K562 (cell line): ENCODE measurements around the gene NSRP1. TPM values are rescaled to one million over a fixed set of nuclear protein-coding genes. Genes with fewer than 3 reads are reported as not detected.
A peak's percentile ranks its signal among the peaks of the same experiment; 100 is the strongest.

Experiments used
- CEBPB ChIP-seq: fragments of 450-650 bp; IDR thresholded peaks from 2 replicates; pipeline ENCODE4 v1.6.1; 2016; ENCODE audit warnings: missing genetic modification characterization, missing compliant biosample characterization
- CREB1 ChIP-seq, 2 experiments: sonication (generic) in 1 of 2; formaldehyde crosslinking in 1 of 2; IDR thresholded peaks; 2 replicates each; pipeline versions ENCODE4 v1.6.1 to v1.8.0; 2012 to 2022; ENCODE audit warnings: inconsistent platforms in 1 of 2, mild to moderate bottlenecking in 1 of 2, missing genetic modification reagents in 1 of 2, moderate library complexity in 1 of 2
- CTBP1 ChIP-seq: fragments of 450-650 bp; IDR thresholded peaks from 2 replicates; pipeline ENCODE4 v1.6.1; 2016; ENCODE audit warnings: borderline replicate concordance
- EGR1 ChIP-seq: fragments of 450-650 bp; conservative IDR thresholded peaks from 2 replicates; pipeline ENCODE4 v1.6.1; 2017; ENCODE audit warnings: mild to moderate bottlenecking
- FOXM1 ChIP-seq, 2 experiments: fragments of 450-650 bp in 1 of 2; sonication (generic) in 1 of 2; formaldehyde crosslinking in 1 of 2; IDR thresholded peaks; 2 replicates each; pipeline versions ENCODE4 v1.6.1 to v1.9.0; 2017 to 2022; ENCODE audit warnings: low read depth in 2 of 2, mild to moderate bottlenecking in 2 of 2, missing genetic modification reagents in 1 of 2, moderate library complexity in 1 of 2
- GATA2 ChIP-seq: sonication (generic); formaldehyde crosslinking; IDR thresholded peaks from 2 replicates; pipeline ENCODE4 v1.4.0; 2020; ENCODE audit warnings: mild to moderate bottlenecking, missing genetic modification reagents
- HDAC3 ChIP-seq: fragments of 450-650 bp; IDR thresholded peaks from 2 replicates; pipeline ENCODE4 v1.6.1; 2018; ENCODE audit warnings: borderline replicate concordance, mild to moderate bottlenecking, moderate library complexity; ENCODE audit not compliant: partially characterized antibody
- IFI16 ChIP-seq: fragments of 250-450 bp; sonication (Bioruptor Pico); IDR thresholded peaks from 2 replicates; pipeline ENCODE4 v2.1.2; 2022; ENCODE audit warnings: mild to moderate bottlenecking, inconsistent platforms
- KLF16 ChIP-seq: IDR thresholded peaks from 2 replicates; pipeline ENCODE4 v1.6.1; 2016; ENCODE audit warnings: antibody characterized with exemption
- L3MBTL2 ChIP-seq: fragments of 450-650 bp; IDR thresholded peaks from 2 replicates; pipeline ENCODE4 v1.6.1; 2016; ENCODE audit warnings: mild to moderate bottlenecking, moderate library complexity
- MYBL2 ChIP-seq, 2 experiments: fragments of 450-650 bp in 1 of 2; sonication (generic) in 1 of 2; formaldehyde crosslinking in 1 of 2; IDR thresholded peaks; 2 replicates each; pipeline versions ENCODE4 v1.6.1 to v1.8.1; 2017 to 2022; ENCODE audit warnings: borderline replicate concordance in 1 of 2, inconsistent platforms in 1 of 2, low read depth in 1 of 2, mild to moderate bottlenecking in 1 of 2, missing genetic modification reagents in 1 of 2, moderate library complexity in 1 of 2
- NCOR1 ChIP-seq: fragments of 450-650 bp; IDR thresholded peaks from 2 replicates; pipeline ENCODE4 v1.6.1; 2016; ENCODE audit warnings: mild to moderate bottlenecking, moderate library complexity
- NEUROD1 ChIP-seq: fragments of 150-350 bp; IDR thresholded peaks from 2 replicates; pipeline ENCODE4 v1.6.1; 2014; ENCODE audit warnings: borderline replicate concordance, low read length, low read depth; ENCODE audit not compliant: partially characterized antibody
- POLR2A ChIP-seq: fragments of 450-650 bp; conservative IDR thresholded peaks from 2 replicates; pipeline ENCODE4 v1.6.1; 2016
- PTTG1 ChIP-seq: fragments of 450-650 bp; IDR thresholded peaks from 2 replicates; pipeline ENCODE4 v1.6.1; 2016; ENCODE audit warnings: low read depth, mild to moderate bottlenecking, missing genetic modification characterization, missing compliant biosample characterization
- RBFOX2 ChIP-seq: fragments of 200-400 bp; formaldehyde crosslinking; IDR thresholded peaks from 2 replicates; pipeline ENCODE4 v1.6.1; 2017; ENCODE audit warnings: low read depth, mild to moderate bottlenecking, low read length, moderate library complexity
- TRIM24 ChIP-seq, 2 experiments: fragments of 450-650 bp; IDR thresholded peaks; 2 replicates each; pipeline ENCODE4 v1.6.1; 2016
- YY1 ChIP-seq, 3 experiments: IDR thresholded peaks; 2 replicates each; pipeline ENCODE4 v1.6.1; 2011; ENCODE audit warnings: low read length in 2 of 3, mild to moderate bottlenecking in 2 of 3, moderate library complexity in 2 of 3, borderline replicate concordance in 1 of 3, control low read depth in 1 of 3, low read depth in 1 of 3; ENCODE audit not compliant: insufficient read depth in 3 of 3, insufficient replicate concordance in 2 of 3, control insufficient read depth in 1 of 3, insufficient read length in 1 of 3; ENCODE audit errors: extremely low read depth in 1 of 3
- ZBTB17 ChIP-seq: fragments of 450-650 bp; formaldehyde crosslinking; IDR thresholded peaks from 2 replicates; pipeline ENCODE4 v1.4.0; 2020; ENCODE audit warnings: mild to moderate bottlenecking
- ZBTB2 ChIP-seq: fragments of 450-650 bp; IDR thresholded peaks from 2 replicates; pipeline ENCODE4 v1.6.1; 2016; ENCODE audit warnings: antibody characterized with exemption
- ZNF766 ChIP-seq: fragments of 200-800 bp; sonication (Bioruptor generic); conservative IDR thresholded peaks from 2 replicates; pipeline ENCODE4 v1.6.1; 2016; ENCODE audit warnings: missing genetic modification characterization, missing compliant biosample characterization
- polyA plus RNA-seq, 8 experiments: library from polyadenylated mRNA; depleted of rRNA in 4 of 8; stranded (reverse) in 5 of 8; unstranded in 3 of 8; fragments of >200 nt; fragmentation: Nextera tagmentation in 2 of 8; fragmentation: Illumina TruSeq in 1 of 8; extraction: Ambion mirVana in 2 of 8; extraction: Trizol in 1 of 8; gene quantifications; 2 replicates each; pipeline versions ENCODE4 v1.2.1 to v1.2.3, GENCODE V29; 2011 to 2014; ENCODE audit warnings: inconsistent platforms in 1 of 8, missing spikeins in 1 of 8
- total RNA-seq, 7 experiments: library from RNA; depleted of rRNA in 6 of 7; stranded (reverse); fragments of >200 nt in 6 of 7; fragmentation: Illumina TruSeq in 2 of 7; extraction: Trizol in 2 of 7; gene quantifications; 2 replicates each; pipeline versions ENCODE4 v1.2.1 to v1.2.3, GENCODE V29; 2011 to 2021; ENCODE audit warnings: low replicate concordance in 1 of 7
- TF ChIP-seq, protein P1 (sequence below), 3 experiments: fragments of 200-800 bp in 1 of 3; fragments of 250-450 bp in 1 of 3; fragments of 450-650 bp in 1 of 3; sonication (Bioruptor Pico) in 1 of 3; sonication (Bioruptor generic) in 1 of 3; formaldehyde crosslinking in 1 of 3; IDR thresholded peaks; 2 replicates each; pipeline versions ENCODE4 v1.6.1 to v1.8.0; 2016 to 2022; ENCODE audit warnings: mild to moderate bottlenecking in 2 of 3, missing genetic modification characterization in 2 of 3, missing compliant biosample characterization in 1 of 3, moderate library complexity in 1 of 3

NSRP1 gene
- total and polyA plus RNA-seq, 9 of the 15 experiments (the other 6 are each of a cell fraction or from before 2014, with no cell fraction given) = 18.4 to 68.6 (median 32.7) TPM

GRCh38 chr17:30104575-30105339 is 11.9 kb upstream of the NSRP1 start (continued):
- TF ChIP-seq EGR1 = no peak
- no peak for TF ChIP-seq CREB1 (IDR thresholded peaks at IDR 0.05)
- no peak for TF ChIP-seq CREB1 (CRISPR knock-in tag; IDR thresholded peaks at IDR 0.05)
- TF ChIP-seq CEBPB (tag) = peak; percentile 81
- TF ChIP-seq TRIM24 (IDR thresholded peaks at IDR 0.05) = no peak; a peak in 2 of 4 replicates
- TF ChIP-seq ZBTB2 = peak; percentile 35; the same call in 1 of the 2 replicates
- peak; percentile 39; the same call in 1 of the 2 replicates for TF ChIP-seq MYBL2 (IDR thresholded peaks at IDR 0.05; ENCODE audit: low read depth)
- TF ChIP-seq MYBL2 (CRISPR knock-in tag; IDR thresholded peaks at IDR 0.05; ENCODE audit: borderline replicate concordance) = no peak
- TF ChIP-seq, protein P1, sequence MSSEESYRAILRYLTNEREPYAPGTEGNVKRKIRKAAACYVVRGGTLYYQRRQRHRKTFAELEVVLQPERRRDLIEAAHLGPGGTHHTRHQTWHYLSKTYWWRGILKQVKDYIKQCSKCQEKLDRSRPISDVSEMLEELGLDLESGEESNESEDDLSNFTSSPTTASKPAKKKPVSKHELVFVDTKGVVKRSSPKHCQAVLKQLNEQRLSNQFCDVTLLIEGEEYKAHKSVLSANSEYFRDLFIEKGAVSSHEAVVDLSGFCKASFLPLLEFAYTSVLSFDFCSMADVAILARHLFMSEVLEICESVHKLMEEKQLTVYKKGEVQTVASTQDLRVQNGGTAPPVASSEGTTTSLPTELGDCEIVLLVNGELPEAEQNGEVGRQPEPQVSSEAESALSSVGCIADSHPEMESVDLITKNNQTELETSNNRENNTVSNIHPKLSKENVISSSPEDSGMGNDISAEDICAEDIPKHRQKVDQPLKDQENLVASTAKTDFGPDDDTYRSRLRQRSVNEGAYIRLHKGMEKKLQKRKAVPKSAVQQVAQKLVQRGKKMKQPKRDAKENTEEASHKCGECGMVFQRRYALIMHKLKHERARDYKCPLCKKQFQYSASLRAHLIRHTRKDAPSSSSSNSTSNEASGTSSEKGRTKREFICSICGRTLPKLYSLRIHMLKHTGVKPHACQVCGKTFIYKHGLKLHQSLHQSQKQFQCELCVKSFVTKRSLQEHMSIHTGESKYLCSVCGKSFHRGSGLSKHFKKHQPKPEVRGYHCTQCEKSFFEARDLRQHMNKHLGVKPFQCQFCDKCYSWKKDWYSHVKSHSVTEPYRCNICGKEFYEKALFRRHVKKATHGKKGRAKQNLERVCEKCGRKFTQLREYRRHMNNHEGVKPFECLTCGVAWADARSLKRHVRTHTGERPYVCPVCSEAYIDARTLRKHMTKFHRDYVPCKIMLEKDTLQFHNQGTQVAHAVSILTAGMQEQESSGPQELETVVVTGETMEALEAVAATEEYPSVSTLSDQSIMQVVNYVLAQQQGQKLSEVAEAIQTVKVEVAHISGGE (CRISPR knock-in tag; IDR thresholded peaks at IDR 0.05) = peak in 1 of 3 experiments; percentile 71; a peak in 2 of 6 replicates
- peak; percentile 58; the same call in 1 of the 2 replicates for TF ChIP-seq NCOR1
- peak; percentile 47; the same call in 1 of the 2 replicates for TF ChIP-seq FOXM1 (IDR thresholded peaks at IDR 0.05; ENCODE audit: low read depth)
- no peak for TF ChIP-seq FOXM1 (CRISPR knock-in tag; IDR thresholded peaks at IDR 0.05; ENCODE audit: low read depth)
- TF ChIP-seq CTBP1 = peak; percentile 91; the same call in 1 of the 2 replicates
- TF ChIP-seq HDAC3 = peak; percentile 12
- no peak for TF ChIP-seq PTTG1 (tag)
- peak; percentile 60; the same call in 1 of the 2 replicates for TF ChIP-seq L3MBTL2
- TF ChIP-seq IFI16 (CRISPR knock-in tag) = no peak
- TF ChIP-seq NEUROD1 = peak; percentile 50
- peak in 1 of 3 experiments; percentile 66 for TF ChIP-seq YY1 (IDR thresholded peaks at IDR 0.05; ENCODE audit: borderline replicate concordance in 1 of 3, control insufficient read depth in 1 of 3, extremely low read depth in 1 of 3, insufficient read depth in 3 of 3, insufficient read length in 1 of 3, insufficient replicate concordance in 2 of 3, low read depth in 1 of 3, low read length in 2 of 3)
- peak; percentile 53 for TF ChIP-seq RBFOX2
- peak; percentile 33; the same call in 1 of the 2 replicates for TF ChIP-seq ZBTB17
- TF ChIP-seq ZNF766 = no peak; the same call in 1 of the 2 replicates
- peak; percentile 32; the same call in 1 of the 2 replicates for TF ChIP-seq GATA2 (CRISPR knock-in tag)
- no peak for TF ChIP-seq KLF16
- peak; percentile 51 for TF ChIP-seq POLR2A
